Thoracic aorta endothelial cell (primary cell): ENCODE measurements around the gene ADH1A. TPM values are rescaled to one million over a fixed set of nuclear protein-coding genes. Genes with fewer than 3 reads are reported as not detected.

Experiments
- total RNA-seq: library from RNA; depleted of rRNA; stranded (reverse); fragments of >200 nt; gene quantifications from 2 replicates; pipeline ENCODE4 v1.2.3, GENCODE V29; 2012

ADH1A gene
- total RNA-seq: not detected in 2 replicates

GRCh38 chr4:99290848-99291786 lies at the start of gene ADH1A:
Gene ADH1A, minus strand, starts transcription at chr4:99290985. Its CDS starts 71 bp downstream, at chr4:99290914.

DNA sequence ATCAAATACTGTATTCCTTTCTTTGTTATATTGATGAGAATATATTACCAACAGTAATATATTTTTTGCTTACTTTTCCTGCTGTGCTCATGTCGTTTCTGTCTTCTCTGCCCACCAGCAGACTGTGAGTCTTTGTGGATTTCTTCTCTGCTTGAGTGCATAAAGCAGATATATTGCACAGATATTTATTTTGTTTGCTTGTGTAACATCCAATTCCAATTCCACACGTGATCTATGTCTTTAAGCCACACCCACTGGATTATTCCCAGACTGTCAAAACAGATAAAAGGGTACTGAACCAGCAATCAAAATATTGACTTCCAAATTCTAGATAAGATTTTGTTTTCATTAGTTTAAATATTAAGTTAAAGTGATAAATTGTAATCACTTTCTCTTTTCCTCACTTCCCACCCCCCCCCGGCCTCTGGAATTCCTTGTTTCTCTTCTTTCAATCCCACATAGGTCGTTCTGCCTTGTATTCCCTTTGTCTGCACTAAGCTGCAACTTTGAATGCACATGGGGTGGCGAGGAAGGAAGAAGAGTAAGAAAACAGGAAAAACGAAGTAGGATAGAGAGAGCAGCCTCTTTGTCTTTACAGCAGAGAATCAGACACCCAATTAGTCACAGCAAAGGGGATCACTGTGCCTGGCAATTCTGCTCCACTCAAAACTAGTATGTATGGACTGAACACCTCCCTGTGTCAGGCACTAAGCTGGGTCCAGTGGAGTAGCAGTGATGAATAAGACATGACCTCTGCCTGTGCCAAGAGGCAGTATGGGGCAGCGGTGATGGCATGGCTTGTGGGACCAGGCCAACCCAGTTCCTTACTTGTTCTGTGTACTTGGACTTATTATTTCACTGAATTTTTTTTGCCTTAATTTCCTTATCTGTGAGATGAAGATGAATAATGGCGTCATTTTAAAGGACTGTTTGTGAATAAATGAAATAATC lies 30.7 kb upstream of the ADH1A start, which contains the start of gene ADH1B:
TSS of gene ADH1B (minus strand) at position 161 of the 951 bp plus-strand sequence. CDS start at position 91, 70 bp downstream.

Other genes starting within 250 kb of the ADH1A start
- 101 and 105 TPM in 2 replicates for gene ADH5, start 202.2 kb downstream of the ADH1A start, total RNA-seq
- gene ADH4, start 146.7 kb downstream of the ADH1A start, total RNA-seq: not detected in 2 replicates
- gene ADH6, start 71.7 kb downstream of the ADH1A start, total RNA-seq: not detected in 2 replicates
- gene ADH1B, start 30.4 kb upstream of the ADH1A start, total RNA-seq: 0.14 TPM in 1 of 2 replicates, not detected in the other
- gene ADH1C, start 61.8 kb upstream of the ADH1A start, total RNA-seq: not detected in 2 replicates
- not detected in 2 replicates for gene ADH7, start 144.4 kb upstream of the ADH1A start, total RNA-seq
- not detected in 2 replicates for gene C4orf17, start 220.0 kb upstream of the ADH1A start, total RNA-seq